ENCODE measurements around the gene PLB1.

Gene PLB1

GRCh38 chr2:28534817-28535216 lies 39.0 kb downstream of the PLB1 start:
- Histone ChIP-seq H3K9me3 (ENCODE audit: control insufficient read depth, insufficient read depth, low read length) (no peaks in the 10 kb centered on the region), H3K4me1 (ENCODE audit: control insufficient read depth, insufficient read depth, low read length) (no peaks in the 10 kb centered on the region), H3K36me3 (ENCODE audit: control insufficient read depth, insufficient read depth, low read length) (no peaks in the 10 kb centered on the region), H3K9ac (ENCODE audit: low read depth, low read length) (no peak overlapping the region), H3K27ac (ENCODE audit: low read depth, low read length) (no peak overlapping the region), H3K27me3 (ENCODE audit: control insufficient read depth, insufficient read depth, low read length) (no peaks in the 10 kb centered on the region), H3K4me3 (ENCODE audit: low read depth, low read length) (no peak overlapping the region)

DNA sequence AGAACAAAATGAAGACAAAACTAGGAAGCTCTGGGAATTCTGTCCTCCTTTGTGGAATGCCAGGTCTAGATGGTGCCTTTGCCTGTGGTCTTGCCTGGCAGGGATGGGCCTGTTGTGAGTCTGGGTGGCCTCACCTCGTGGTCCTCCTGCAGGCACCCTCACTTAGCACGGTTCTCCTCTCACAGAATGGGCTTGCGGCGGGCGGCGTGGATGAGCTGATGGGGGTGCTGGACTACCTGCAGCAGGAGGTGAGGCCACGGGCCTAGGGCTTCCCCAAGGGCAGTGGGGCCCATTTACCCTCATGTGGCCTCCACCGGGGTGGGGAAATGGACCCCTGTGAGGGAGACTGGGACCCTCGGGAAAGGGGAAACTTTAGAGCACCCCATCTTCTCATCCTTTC lies 42.3 kb downstream of the PLB1 start:
- H3K4me3 ChIP-seq (ENCODE audit: low read depth, low read length): no peak overlapping the region
- no peaks in the 10 kb centered on the region for H3K4me1 ChIP-seq (ENCODE audit: control insufficient read depth, insufficient read depth, low read length)
- H3K27ac ChIP-seq (ENCODE audit: low read depth, low read length): no peak overlapping the region
- no peaks in the 10 kb centered on the region for H3K27me3 ChIP-seq (ENCODE audit: control insufficient read depth, insufficient read depth, low read length)
- no peak overlapping the region for H3K9ac ChIP-seq (ENCODE audit: low read depth, low read length)
- no peaks in the 10 kb centered on the region for H3K9me3 ChIP-seq (ENCODE audit: control insufficient read depth, insufficient read depth, low read length)
- no peaks in the 10 kb centered on the region for H3K36me3 ChIP-seq (ENCODE audit: control insufficient read depth, insufficient read depth, low read length)

DNA sequence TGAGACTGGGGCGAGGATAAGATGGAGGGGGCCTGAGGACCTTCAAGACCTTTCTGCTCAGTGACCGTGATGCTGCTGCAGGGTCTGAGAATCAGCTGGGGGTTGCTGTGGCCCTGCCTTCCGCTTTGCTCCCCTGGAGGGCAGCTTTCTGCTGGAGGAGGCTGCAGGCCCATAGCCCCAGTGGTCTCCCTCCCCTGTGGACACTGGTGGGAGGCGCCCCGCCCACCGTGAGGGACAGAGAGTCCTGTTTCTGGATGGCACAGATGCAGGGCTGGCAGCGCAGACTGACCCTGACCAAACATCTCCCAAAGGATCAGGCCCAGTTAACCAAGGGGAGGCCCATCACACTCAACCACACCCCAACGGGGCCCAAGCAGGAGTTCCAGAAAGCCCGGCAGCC lies 42.8 kb downstream of the PLB1 start:
- no peak overlapping the region for H3K9ac ChIP-seq (ENCODE audit: low read depth, low read length)
- H3K36me3 ChIP-seq (ENCODE audit: control insufficient read depth, insufficient read depth, low read length): no peaks in the 10 kb centered on the region
- no peaks in the 10 kb centered on the region for H3K27me3 ChIP-seq (ENCODE audit: control insufficient read depth, insufficient read depth, low read length)
- H3K9me3 ChIP-seq (ENCODE audit: control insufficient read depth, insufficient read depth, low read length): no peaks in the 10 kb centered on the region
- no peak overlapping the region for H3K27ac ChIP-seq (ENCODE audit: low read depth, low read length)
- no peak overlapping the region for H3K4me3 ChIP-seq (ENCODE audit: low read depth, low read length)
- H3K4me1 ChIP-seq (ENCODE audit: control insufficient read depth, insufficient read depth, low read length): no peaks in the 10 kb centered on the region

- Histone ChIP-seq H3K36me3 (ENCODE audit: control insufficient read depth, insufficient read depth, low read length) (no peaks in the 10 kb centered on the region), H3K27me3 (ENCODE audit: control insufficient read depth, insufficient read depth, low read length) (no peaks in the 10 kb centered on the region), H3K9me3 (ENCODE audit: control insufficient read depth, insufficient read depth, low read length) (no peaks in the 10 kb centered on the region), H3K27ac (ENCODE audit: low read depth, low read length) (no peak overlapping the region), H3K4me3 (ENCODE audit: low read depth, low read length) (no peak overlapping the region), H3K9ac (ENCODE audit: low read depth, low read length) (no peak overlapping the region), H3K4me1 (ENCODE audit: control insufficient read depth, insufficient read depth, low read length) (no peaks in the 10 kb centered on the region)
Observed at GRCh38 chr2:28539118-28539541, 43.3 kb downstream of the PLB1 start.

- Histone ChIP-seq H3K4me1 (ENCODE audit: control insufficient read depth, insufficient read depth, low read length) (no peaks in the 10 kb centered on the region), H3K9me3 (ENCODE audit: control insufficient read depth, insufficient read depth, low read length) (no peaks in the 10 kb centered on the region), H3K27ac (ENCODE audit: low read depth, low read length) (no peak overlapping the region), H3K36me3 (ENCODE audit: control insufficient read depth, insufficient read depth, low read length) (no peaks in the 10 kb centered on the region), H3K27me3 (ENCODE audit: control insufficient read depth, insufficient read depth, low read length) (no peaks in the 10 kb centered on the region), H3K9ac (ENCODE audit: low read depth, low read length) (no peak overlapping the region), H3K4me3 (ENCODE audit: low read depth, low read length) (no peak overlapping the region)
Observed at GRCh38 chr2:28543316-28544035, 47.6 kb downstream of the PLB1 start.

GRCh38 chr2:28544036-28544346 lies 48.1 kb downstream of the PLB1 start:
- Histone ChIP-seq H3K27me3 (ENCODE audit: control insufficient read depth, insufficient read depth, low read length) (no peaks in the 10 kb centered on the region), H3K9me3 (ENCODE audit: control insufficient read depth, insufficient read depth, low read length) (no peaks in the 10 kb centered on the region), H3K36me3 (ENCODE audit: control insufficient read depth, insufficient read depth, low read length) (no peaks in the 10 kb centered on the region), H3K27ac (ENCODE audit: low read depth, low read length) (peak overlapping the region; percentile 60), H3K4me3 (ENCODE audit: low read depth, low read length) (no peak overlapping the region), H3K9ac (ENCODE audit: low read depth, low read length) (no peak overlapping the region), H3K4me1 (ENCODE audit: control insufficient read depth, insufficient read depth, low read length) (no peaks in the 10 kb centered on the region)

- Histone ChIP-seq H3K4me1 (ENCODE audit: control insufficient read depth, insufficient read depth, low read length) (no peaks in the 10 kb centered on the region), H3K36me3 (ENCODE audit: control insufficient read depth, insufficient read depth, low read length) (no peaks in the 10 kb centered on the region), H3K4me3 (ENCODE audit: low read depth, low read length) (no peak overlapping the region), H3K27me3 (ENCODE audit: control insufficient read depth, insufficient read depth, low read length) (no peaks in the 10 kb centered on the region), H3K9me3 (ENCODE audit: control insufficient read depth, insufficient read depth, low read length) (no peaks in the 10 kb centered on the region), H3K9ac (ENCODE audit: low read depth, low read length) (no peak overlapping the region), H3K27ac (ENCODE audit: low read depth, low read length) (peak overlapping the region; percentile 60)
Observed at GRCh38 chr2:28544405-28544921, 48.6 kb downstream of the PLB1 start.

GRCh38 chr2:28544922-28545589 lies 49.2 kb downstream of the PLB1 start:
- Histone ChIP-seq H3K36me3 (ENCODE audit: control insufficient read depth, insufficient read depth, low read length) (no peaks in the 10 kb centered on the region), H3K9me3 (ENCODE audit: control insufficient read depth, insufficient read depth, low read length) (no peaks in the 10 kb centered on the region), H3K27ac (ENCODE audit: low read depth, low read length) (peak overlapping the region; percentile 55), H3K4me3 (ENCODE audit: low read depth, low read length) (no peak overlapping the region), H3K27me3 (ENCODE audit: control insufficient read depth, insufficient read depth, low read length) (no peaks in the 10 kb centered on the region), H3K9ac (ENCODE audit: low read depth, low read length) (no peak overlapping the region), H3K4me1 (ENCODE audit: control insufficient read depth, insufficient read depth, low read length) (no peaks in the 10 kb centered on the region)

- no peaks in the 10 kb centered on the region for H3K27me3 ChIP-seq (ENCODE audit: control insufficient read depth, insufficient read depth, low read length)
- no peaks in the 10 kb centered on the region for H3K4me1 ChIP-seq (ENCODE audit: control insufficient read depth, insufficient read depth, low read length)
- H3K4me3 ChIP-seq (ENCODE audit: low read depth, low read length): no peak overlapping the region
- peak overlapping the region; percentile 55 for H3K27ac ChIP-seq (ENCODE audit: low read depth, low read length)
- H3K36me3 ChIP-seq (ENCODE audit: control insufficient read depth, insufficient read depth, low read length): no peaks in the 10 kb centered on the region
- H3K9me3 ChIP-seq (ENCODE audit: control insufficient read depth, insufficient read depth, low read length): no peaks in the 10 kb centered on the region
- no peak overlapping the region for H3K9ac ChIP-seq (ENCODE audit: low read depth, low read length)
Observed at GRCh38 chr2:28545590-28546200, 49.8 kb downstream of the PLB1 start.

GRCh38 chr2:28546242-28546641 lies 50.4 kb downstream of the PLB1 start:
- no peaks in the 10 kb centered on the region for H3K36me3 ChIP-seq (ENCODE audit: control insufficient read depth, insufficient read depth, low read length)
- H3K27ac ChIP-seq (ENCODE audit: low read depth, low read length): no peak overlapping the region
- no peaks in the 10 kb centered on the region for H3K9me3 ChIP-seq (ENCODE audit: control insufficient read depth, insufficient read depth, low read length)
- H3K9ac ChIP-seq (ENCODE audit: low read depth, low read length): no peak overlapping the region
- H3K27me3 ChIP-seq (ENCODE audit: control insufficient read depth, insufficient read depth, low read length): no peaks in the 10 kb centered on the region
- no peaks in the 10 kb centered on the region for H3K4me1 ChIP-seq (ENCODE audit: control insufficient read depth, insufficient read depth, low read length)
- no peak overlapping the region for H3K4me3 ChIP-seq (ENCODE audit: low read depth, low read length)

GRCh38 chr2:28547223-28547860 lies 51.5 kb downstream of the PLB1 start:
- H3K4me3 ChIP-seq (ENCODE audit: low read depth, low read length): no peak overlapping the region
- H3K27ac ChIP-seq (ENCODE audit: low read depth, low read length): no peak overlapping the region
- no peaks in the 10 kb centered on the region for H3K4me1 ChIP-seq (ENCODE audit: control insufficient read depth, insufficient read depth, low read length)
- no peak overlapping the region for H3K9ac ChIP-seq (ENCODE audit: low read depth, low read length)
- no peaks in the 10 kb centered on the region for H3K36me3 ChIP-seq (ENCODE audit: control insufficient read depth, insufficient read depth, low read length)
- H3K9me3 ChIP-seq (ENCODE audit: control insufficient read depth, insufficient read depth, low read length): no peaks in the 10 kb centered on the region
- H3K27me3 ChIP-seq (ENCODE audit: control insufficient read depth, insufficient read depth, low read length): no peaks in the 10 kb centered on the region

Measured in HUES48 (cell line).